ENCODE data around the gene FAAP100. TPM values are rescaled to one million over a fixed set of nuclear protein-coding genes. Genes with fewer than 3 reads are reported as not detected.

FAAP100 gene
- total RNA-seq, 1 donor from 2014 or later = 39.8 TPM

DNA sequence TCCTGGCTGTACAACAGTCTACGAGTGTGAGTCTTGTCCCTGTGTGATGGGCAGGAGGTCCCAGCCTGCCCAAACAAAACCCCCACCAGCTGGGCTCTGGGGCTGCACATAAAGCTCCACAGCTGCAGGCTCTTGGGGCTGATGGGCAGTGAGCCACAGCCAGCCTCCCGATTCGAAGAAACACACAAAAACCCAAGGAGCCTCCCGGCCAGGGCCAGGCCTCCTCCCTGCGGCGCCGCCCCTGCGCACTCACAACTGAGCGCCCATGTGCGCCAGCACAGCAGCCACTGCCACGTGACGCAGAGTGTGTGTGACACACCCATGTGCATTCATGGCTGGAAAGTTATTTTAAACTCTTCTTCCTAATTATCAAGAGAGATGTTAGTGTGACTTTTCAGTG, 30.6 kb upstream of the FAAP100 start:
- no peaks in the 10 kb centered on the region for H3K9me3 Mint-ChIP-seq (ENCODE audit: low read depth)
- DNase-seq (ENCODE audit: low spot score) = no peak
- no peak overlapping the region for H3K4me3 Mint-ChIP-seq (ENCODE audit: unreplicated experiment)
- peaks cover 71% of the 10 kb centered on the region for H3K4me1 Mint-ChIP-seq (ENCODE audit: low read depth)
- H3K36me3 Mint-ChIP-seq (ENCODE audit: low read depth) = peaks cover 36% of the 10 kb centered on the region
- H3K27me3 Mint-ChIP-seq (ENCODE audit: low read depth) = no peaks in the 10 kb centered on the region
- H3K27ac Mint-ChIP-seq (ENCODE audit: unreplicated experiment) = peak overlapping the region; percentile 95
- TF ChIP-seq, protein P1, sequence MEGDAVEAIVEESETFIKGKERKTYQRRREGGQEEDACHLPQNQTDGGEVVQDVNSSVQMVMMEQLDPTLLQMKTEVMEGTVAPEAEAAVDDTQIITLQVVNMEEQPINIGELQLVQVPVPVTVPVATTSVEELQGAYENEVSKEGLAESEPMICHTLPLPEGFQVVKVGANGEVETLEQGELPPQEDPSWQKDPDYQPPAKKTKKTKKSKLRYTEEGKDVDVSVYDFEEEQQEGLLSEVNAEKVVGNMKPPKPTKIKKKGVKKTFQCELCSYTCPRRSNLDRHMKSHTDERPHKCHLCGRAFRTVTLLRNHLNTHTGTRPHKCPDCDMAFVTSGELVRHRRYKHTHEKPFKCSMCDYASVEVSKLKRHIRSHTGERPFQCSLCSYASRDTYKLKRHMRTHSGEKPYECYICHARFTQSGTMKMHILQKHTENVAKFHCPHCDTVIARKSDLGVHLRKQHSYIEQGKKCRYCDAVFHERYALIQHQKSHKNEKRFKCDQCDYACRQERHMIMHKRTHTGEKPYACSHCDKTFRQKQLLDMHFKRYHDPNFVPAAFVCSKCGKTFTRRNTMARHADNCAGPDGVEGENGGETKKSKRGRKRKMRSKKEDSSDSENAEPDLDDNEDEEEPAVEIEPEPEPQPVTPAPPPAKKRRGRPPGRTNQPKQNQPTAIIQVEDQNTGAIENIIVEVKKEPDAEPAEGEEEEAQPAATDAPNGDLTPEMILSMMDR (IDR thresholded peaks at IDR 0.05) = no peak

DNA sequence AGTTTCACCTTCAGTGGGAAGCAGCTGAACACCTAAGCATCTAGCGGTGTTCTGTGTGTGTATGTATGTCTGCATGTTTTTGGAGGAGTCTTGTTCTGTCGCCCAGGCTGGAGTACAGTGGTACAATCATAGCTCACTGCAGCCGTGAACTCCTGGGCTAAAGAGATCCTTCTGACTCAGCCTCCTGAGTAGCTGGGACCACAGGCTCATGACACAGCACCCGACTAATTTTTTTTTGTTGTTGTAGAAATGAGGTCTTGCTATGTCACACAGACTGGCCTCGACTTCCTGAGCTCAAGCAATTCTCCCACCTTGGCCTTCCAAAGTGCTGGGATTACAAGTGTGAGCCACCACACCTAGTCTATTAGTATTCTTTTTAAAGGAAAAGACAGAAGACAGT, 30.2 kb upstream of the FAAP100 start:
- TF ChIP-seq, protein P1 (IDR thresholded peaks at IDR 0.05) = no peak
- Mint-ChIP-seq H3K9me3 (ENCODE audit: low read depth) (no peaks in the 10 kb centered on the region), H3K27ac (ENCODE audit: unreplicated experiment) (peak overlapping the region; percentile 95), H3K27me3 (ENCODE audit: low read depth) (no peaks in the 10 kb centered on the region), H3K4me3 (ENCODE audit: unreplicated experiment) (no peak overlapping the region), H3K36me3 (ENCODE audit: low read depth) (peaks cover 35% of the 10 kb centered on the region), H3K4me1 (ENCODE audit: low read depth) (peaks cover 75% of the 10 kb centered on the region)
- no peak for DNase-seq (ENCODE audit: low spot score)

DNA sequence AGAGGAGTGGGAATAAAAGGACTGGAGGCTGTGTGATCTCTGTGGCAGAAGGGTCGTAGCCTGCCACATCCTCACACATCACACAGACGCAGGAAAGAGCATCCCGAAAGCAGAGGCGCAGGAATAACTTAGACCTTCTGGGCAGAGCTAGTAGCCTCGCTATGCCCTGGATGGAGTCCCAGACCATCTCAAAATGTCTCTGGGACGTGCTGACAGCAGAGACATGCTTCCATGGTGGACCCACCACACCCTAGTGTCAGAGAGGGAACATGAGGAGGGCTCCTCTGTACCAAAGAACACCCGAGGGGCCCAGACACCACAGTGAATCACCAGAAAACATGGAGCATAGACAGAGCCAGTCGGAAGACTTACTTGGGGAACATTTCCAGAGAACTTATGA, 29.6 kb upstream of the FAAP100 start:
- Mint-ChIP-seq H3K9me3 (ENCODE audit: low read depth) (no peaks in the 10 kb centered on the region), H3K27me3 (ENCODE audit: low read depth) (no peaks in the 10 kb centered on the region), H3K4me1 (ENCODE audit: low read depth) (peaks cover 80% of the 10 kb centered on the region), H3K36me3 (ENCODE audit: low read depth) (peaks cover 33% of the 10 kb centered on the region), H3K4me3 (ENCODE audit: unreplicated experiment) (no peak overlapping the region), H3K27ac (ENCODE audit: unreplicated experiment) (peak overlapping the region; percentile 95)
- no peak for DNase-seq (ENCODE audit: low spot score)
- TF ChIP-seq, protein P1 (IDR thresholded peaks at IDR 0.05) = no peak

DNA sequence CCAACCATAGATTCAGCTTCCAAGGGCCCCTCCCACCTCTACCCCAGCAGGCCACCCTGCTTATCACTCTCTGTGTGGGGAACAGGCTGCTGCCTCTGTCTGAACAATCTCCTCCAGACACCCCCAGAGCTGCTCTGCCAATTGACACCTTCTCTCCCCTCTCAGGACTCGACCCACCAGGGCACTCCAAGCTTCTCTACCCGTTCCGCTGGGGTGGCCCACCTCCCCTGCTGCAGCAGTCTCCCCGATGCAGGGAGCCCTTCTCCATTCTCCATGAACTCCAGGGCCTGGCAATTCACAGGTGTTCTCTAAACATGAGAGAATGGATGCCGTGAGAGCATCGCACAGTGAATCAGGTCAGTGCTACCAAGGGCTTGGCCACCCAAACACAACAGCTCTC, 28.3 kb upstream of the FAAP100 start:
- no peaks in the 10 kb centered on the region for H3K9me3 Mint-ChIP-seq (ENCODE audit: low read depth)
- DNase-seq (ENCODE audit: low spot score) = no peak

DNA sequence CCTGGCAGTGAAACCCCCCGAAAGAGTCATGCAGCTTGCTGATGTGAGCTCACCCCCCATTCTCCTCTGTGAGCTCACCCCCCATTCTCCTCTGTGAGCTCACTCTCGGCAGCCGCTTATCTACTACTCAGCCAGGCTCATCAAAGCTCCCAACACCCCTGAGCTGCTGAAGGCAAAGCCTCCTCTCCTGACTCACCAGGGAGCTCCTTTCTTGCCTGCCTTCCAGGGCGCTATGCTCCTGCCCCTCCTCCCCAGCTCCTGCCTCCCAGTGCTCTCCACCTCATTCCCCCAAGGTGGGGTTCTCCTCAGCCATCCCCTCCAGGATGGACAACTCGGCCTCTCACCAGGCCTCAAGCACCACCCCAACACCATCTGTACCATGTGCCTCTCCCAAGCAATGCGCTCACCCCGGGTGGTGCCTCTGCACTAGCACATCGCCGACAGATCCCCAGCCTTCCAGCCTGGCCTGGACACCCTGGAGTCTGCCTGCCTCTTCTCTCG, 27.7 kb upstream of the FAAP100 start:
- H3K4me1 Mint-ChIP-seq (ENCODE audit: low read depth) = peaks cover 88% of the 10 kb centered on the region
- peak overlapping the region; percentile 86 for H3K27ac Mint-ChIP-seq (ENCODE audit: unreplicated experiment)
- TF ChIP-seq, protein P1 (IDR thresholded peaks at IDR 0.05) = no peak
- H3K4me3 Mint-ChIP-seq (ENCODE audit: unreplicated experiment) = peak overlapping the region; percentile 7
- no peaks in the 10 kb centered on the region for H3K27me3 Mint-ChIP-seq (ENCODE audit: low read depth)
- no peaks in the 10 kb centered on the region for H3K9me3 Mint-ChIP-seq (ENCODE audit: low read depth)
- DNase-seq (ENCODE audit: low spot score) = no peak
- H3K36me3 Mint-ChIP-seq (ENCODE audit: low read depth) = peaks cover 24% of the 10 kb centered on the region

More for the DNA sequence above, 28.3 kb upstream of the FAAP100 start:
- Mint-ChIP-seq H3K27ac (ENCODE audit: unreplicated experiment) (peak overlapping the region; percentile 81), H3K4me1 (ENCODE audit: low read depth) (peaks cover 90% of the 10 kb centered on the region), H3K27me3 (ENCODE audit: low read depth) (no peaks in the 10 kb centered on the region), H3K36me3 (ENCODE audit: low read depth) (peaks cover 29% of the 10 kb centered on the region), H3K4me3 (ENCODE audit: unreplicated experiment) (no peak overlapping the region)
- TF ChIP-seq, protein P1 (IDR thresholded peaks at IDR 0.05) = no peak

All from chondrocyte (in vitro differentiated cells).